Panc1 (cell line): ENCODE measurements around the gene OR52B6. TPM values are rescaled to one million over a fixed set of nuclear protein-coding genes. Genes with fewer than 3 reads are reported as not detected.
"Not testable (repeated sequence)": the region's sequence is repeated elsewhere in the genome, so short reads cannot be mapped to it uniquely, and the experiment has no call there.

Experiments used
- ATAC-seq: fragments of 200-7000 bp; cut with Tn5 transposase; 2 replicates; pipeline ENCODE4 v1.9.1; 2020; ENCODE audit warnings: mild to moderate bottlenecking, moderate library complexity
- BruUV-seq: library from RNA; stranded (reverse); fragments of 400-500 nt; replicated peaks from 2 replicates; lab custom pipeline; 2021; lab: Mats Ljungman, UMichigan
- CTCF ChIA-PET: fragments of 300-600 bp; sonication (Branson Sonifier 250); formaldehyde crosslinking; loops from one replicate; lab custom pipeline; 2022; ENCODE audit warnings: antibody characterized with exemption; lab: Charles Lee
- POLR2A ChIA-PET: fragments of 300-600 bp; sonication (Branson Sonifier 250); formaldehyde crosslinking; loops from one replicate; lab custom pipeline; 2022; ENCODE audit warnings: antibody characterized with exemption; lab: Charles Lee
- DNase-seq: peaks from one replicate; pipeline ENCODE4 v3.0.0-alpha.2; 2010; ENCODE audit warnings: low read depth, low spot score
- H3K27ac ChIP-seq: 2 replicates; pipeline ENCODE4 v1.5.1; 2011; ENCODE audit warnings: mild to moderate bottlenecking, low read length, inconsistent platforms
- H3K27me3 ChIP-seq: fragments of 200-500 bp; sonication (Bioruptor generic); 2 replicates; pipeline ENCODE4 v1.6.0; 2014; ENCODE audit warnings: low read length, inconsistent platforms; ENCODE audit not compliant: control insufficient read depth, insufficient read depth
- H3K36me3 ChIP-seq: fragments of 200-500 bp; sonication (Bioruptor generic); 2 replicates; pipeline ENCODE4 v1.5.1; 2014; ENCODE audit warnings: inconsistent platforms, mild to moderate bottlenecking, low read length, moderate library complexity; ENCODE audit not compliant: control insufficient read depth, insufficient read depth
- H3K4me1 ChIP-seq: 2 replicates; pipeline ENCODE4 v1.5.1; 2011; ENCODE audit warnings: inconsistent platforms, mild to moderate bottlenecking, low read length, moderate library complexity; ENCODE audit not compliant: control insufficient read depth, insufficient read depth
- H3K4me3 ChIP-seq, 2 experiments: 2 replicates each; pipeline ENCODE4 v1.5.1; 2011 to 2012; ENCODE audit warnings: low read depth in 2 of 2, low read length in 2 of 2, mild to moderate bottlenecking in 2 of 2, inconsistent platforms in 1 of 2, moderate library complexity in 1 of 2
- H3K9me3 ChIP-seq: fragments of 200-500 bp; sonication (Bioruptor generic); 2 replicates; pipeline ENCODE4 v1.5.1; 2014; ENCODE audit warnings: low read depth, mild to moderate bottlenecking, inconsistent platforms, low read length, moderate library complexity; ENCODE audit not compliant: control insufficient read depth, insufficient read depth
- CTCF ChIP-seq: fragments of 450-650 bp; IDR thresholded peaks from 2 replicates; pipeline ENCODE4 v1.5.1; 2017; ENCODE audit warnings: mild to moderate bottlenecking
- POLR2AphosphoS5 ChIP-seq: IDR thresholded peaks from 2 replicates; pipeline ENCODE4 v1.6.1; 2012; ENCODE audit warnings: mild to moderate bottlenecking, low read depth, low read length, moderate library complexity
- REST ChIP-seq, 2 experiments: IDR thresholded peaks; 2 replicates each; pipeline ENCODE4 v1.6.1; 2011 to 2012; ENCODE audit warnings: low read depth in 2 of 2, control low read depth in 1 of 2, low read length in 1 of 2, mild to moderate bottlenecking in 1 of 2, moderate library complexity in 1 of 2; ENCODE audit not compliant: insufficient read depth in 1 of 2
- SIN3A ChIP-seq: IDR thresholded peaks from 2 replicates; pipeline ENCODE4 v1.6.1; 2012; ENCODE audit warnings: low read depth, mild to moderate bottlenecking, low read length, moderate library complexity, borderline replicate concordance; ENCODE audit not compliant: insufficient read depth
- TCF7L2 ChIP-seq: IDR thresholded peaks from 2 replicates; pipeline ENCODE4 v1.6.1; 2011; ENCODE audit warnings: mild to moderate bottlenecking, low read depth, low read length, inconsistent platforms
- in situ Hi-C: cut with HindIII; loops from 2 replicates; pipeline ENCODE4 v1.10.0; 2016; ENCODE audit warnings: low sequenced_read_pairs, low pct_unique_long_range_greater_than_20kb
- intact Hi-C: fragments of 100-400 bp; cut with micrococcal nuclease; formaldehyde crosslinking; loops from one replicate; pipeline ENCODE4 v1.10.0; 2022; ENCODE audit not compliant: unreplicated experiment
- total RNA-seq: library from RNA; stranded (reverse); gene quantifications from one replicate; pipeline ENCODE4 v1.2.1, GENCODE V29; 2021; ENCODE audit not compliant: unreplicated experiment

Gene OR52B6
- total RNA-seq, 1 experiment from 2014 or later, result not detected

- no peak overlapping the region for H3K4me3 ChIP-seq
- intact Hi-C loops (no loop called here), in situ Hi-C loops (no loop called here)
- H3K27ac ChIP-seq, result no peak overlapping the region
- ChIA-PET POLR2A (no interaction called here), CTCF (no interaction called here)
- no TSS peak for BruUV-seq
- TF ChIP-seq REST (IDR thresholded peaks at IDR 0.05; ENCODE audit: insufficient read depth in 1 of 2, low read depth in 2 of 2, low read length in 1 of 2) (no peak), POLR2AphosphoS5 (no peak), TCF7L2 (no peak), SIN3A (no peak), CTCF (no peak)
- no peaks in the 10 kb centered on the region for H3K4me1 ChIP-seq
- H3K9me3 ChIP-seq, result no peaks in the 10 kb centered on the region
- no peak for DNase-seq
- no peaks in the 10 kb centered on the region for H3K36me3 ChIP-seq
- ATAC-seq, result 0 out of 2 replicates have a peak, but pooled peaks have one; percentile 42
- H3K27me3 ChIP-seq, result peaks cover 2% of the 10 kb centered on the region; the same call in 1 of the 2 replicates
Observed at GRCh38 chr11:5581014-5581413, 337 bp downstream of the OR52B6 start.

- CTCF ChIA-PET, intact Hi-C loops, BruUV-seq, H3K4me1 ChIP-seq, DNase-seq, in situ Hi-C loops, H3K27me3 ChIP-seq, H3K36me3 ChIP-seq, H3K27ac ChIP-seq, H3K9me3 ChIP-seq, ATAC-seq, H3K4me3 ChIP-seq: not testable (repeated sequence)
- POLR2A ChIA-PET, result interaction anchor here (0.5 kb wide), 1 partner anchor 153 kb away, joined by 3 read pairs; no protein-coding TSS in a partner anchor
Observed at GRCh38 chr11:5584458-5584857, 3.8 kb downstream of the OR52B6 start.

GRCh38 chr11:5589906-5590305 lies 9.2 kb downstream of the OR52B6 start:
- H3K4me3 ChIP-seq, POLR2A ChIA-PET, DNase-seq, H3K36me3 ChIP-seq, intact Hi-C loops, ATAC-seq, H3K9me3 ChIP-seq, H3K4me1 ChIP-seq, H3K27ac ChIP-seq, H3K27me3 ChIP-seq, in situ Hi-C loops, BruUV-seq: not testable (repeated sequence)
- CTCF ChIA-PET, result interaction anchor here (2.2 kb wide), 1 partner anchor 10 kb away, joined by 5 read pairs; no protein-coding TSS in a partner anchor
